CD4-positive, alpha-beta T cell treated with Interleukin-10 for 1 hour (primary cell): ENCODE measurements around the gene ZNF362.

ENCODE experiments used
- DNase-seq: peaks from one replicate; pipeline ENCODE4 v3.0.0-alpha.2; 2020

Gene ZNF362

DNA sequence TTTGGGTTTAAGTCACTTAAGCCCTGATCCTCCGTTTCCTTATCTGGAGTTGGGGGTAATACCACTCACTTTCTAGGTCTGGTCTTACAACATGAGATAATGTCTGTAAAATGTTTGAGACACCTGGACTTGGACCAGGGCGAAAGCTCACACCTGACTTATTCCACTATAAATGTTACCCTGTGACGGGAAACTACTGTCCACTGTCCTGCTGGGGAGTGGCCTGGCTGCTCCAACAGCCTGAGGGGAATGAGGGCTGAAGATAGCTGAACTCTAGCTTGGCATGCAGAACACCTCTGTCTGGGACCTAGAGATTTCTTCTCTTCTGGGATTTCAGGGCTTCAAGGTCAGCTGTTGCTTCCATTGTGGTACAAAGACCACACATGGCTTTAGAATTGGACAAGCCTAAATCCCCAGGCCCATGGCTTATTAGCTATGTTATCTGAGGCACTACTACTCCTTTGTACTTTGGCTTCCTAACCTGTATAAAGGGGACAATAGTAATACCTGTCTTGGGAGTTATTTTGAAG, 74.1 kb downstream of the ZNF362 start:
- DNase-seq, result no peak

DNA sequence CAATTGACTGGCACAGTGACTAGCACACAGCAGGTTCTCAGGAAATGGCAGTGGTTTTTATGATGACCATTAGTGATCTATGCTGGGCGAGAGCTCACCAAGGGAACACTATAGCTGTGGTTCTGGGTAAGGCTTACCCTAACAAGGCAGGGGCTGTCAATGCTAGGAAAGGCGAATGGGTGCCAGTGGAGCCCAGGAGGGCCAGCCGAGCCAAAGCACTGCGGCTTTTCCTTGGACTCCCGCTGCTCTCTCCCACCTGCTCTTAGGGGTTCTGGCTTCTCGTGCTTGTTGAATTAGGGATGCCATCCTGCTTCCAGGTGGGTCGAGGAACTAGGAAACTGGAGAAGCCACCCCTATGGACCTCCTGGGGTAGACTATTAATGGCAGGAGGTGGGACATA, 74.6 kb downstream of the ZNF362 start:
- no peak for DNase-seq

DNA sequence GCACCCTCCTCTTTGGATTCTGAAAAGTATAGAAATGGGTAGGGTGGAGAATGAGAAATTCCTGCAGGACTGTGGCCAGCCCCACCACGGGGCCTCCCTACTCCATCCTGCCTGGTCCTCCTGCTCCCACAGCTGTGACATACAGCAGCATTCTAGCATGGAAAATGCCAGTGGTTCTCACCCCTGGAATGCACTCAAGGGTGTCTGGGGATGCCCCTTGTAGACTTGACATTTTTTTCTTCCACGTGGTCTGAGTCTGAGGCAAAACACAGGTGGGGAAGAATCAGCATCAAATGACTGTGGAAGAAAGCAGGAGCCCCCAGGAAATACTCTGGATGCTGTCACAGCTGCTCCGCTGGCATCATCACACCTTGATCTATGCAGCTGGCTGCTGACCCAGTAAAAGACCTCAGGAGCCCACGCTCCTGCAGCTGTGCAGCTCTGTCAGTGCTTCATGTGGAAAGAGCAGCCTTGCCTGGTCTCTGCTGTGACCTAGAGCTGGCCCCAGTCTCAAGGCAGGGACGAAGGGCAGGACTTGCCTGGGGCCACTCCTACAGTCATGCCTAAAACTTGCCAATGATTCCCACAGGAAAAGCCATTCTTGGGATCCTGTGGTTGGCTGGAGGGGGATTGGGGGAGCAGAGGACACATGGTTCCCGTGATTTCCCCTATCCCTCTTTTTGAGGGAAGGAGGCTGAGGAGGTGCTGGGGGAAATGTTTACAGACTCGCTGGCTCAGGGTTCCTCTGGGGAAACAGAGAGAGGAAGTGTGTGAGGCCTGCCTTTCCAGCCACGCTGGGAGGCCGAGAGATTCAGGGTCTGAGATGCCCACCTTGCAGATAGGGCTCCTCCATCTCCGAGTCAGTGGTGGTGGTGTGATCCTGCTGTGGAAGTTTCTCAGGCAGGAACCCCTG, 75.4 kb downstream of the ZNF362 start:
- no peak for DNase-seq

DNA sequence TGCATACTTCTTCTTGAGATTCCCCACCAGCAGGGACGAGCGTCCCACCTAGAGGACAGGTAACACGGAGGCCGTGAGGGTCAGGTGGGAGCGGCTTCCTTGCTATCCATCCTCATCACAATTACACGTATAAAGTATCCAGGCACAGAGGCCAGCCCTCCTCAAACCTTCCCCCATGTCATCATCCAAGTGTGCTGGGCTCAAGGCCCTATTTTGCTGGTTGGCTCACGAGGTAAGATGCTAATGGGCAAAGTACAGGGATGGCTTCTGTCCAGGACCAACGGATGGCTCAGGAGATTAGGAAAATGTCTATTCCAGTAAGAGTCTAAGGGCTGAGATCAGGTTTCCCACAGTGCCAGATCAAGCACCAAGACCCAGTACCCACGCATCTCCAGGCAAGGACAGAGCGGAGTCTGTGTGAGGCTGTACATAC, 76.1 kb downstream of the ZNF362 start:
- no peak for DNase-seq

DNA sequence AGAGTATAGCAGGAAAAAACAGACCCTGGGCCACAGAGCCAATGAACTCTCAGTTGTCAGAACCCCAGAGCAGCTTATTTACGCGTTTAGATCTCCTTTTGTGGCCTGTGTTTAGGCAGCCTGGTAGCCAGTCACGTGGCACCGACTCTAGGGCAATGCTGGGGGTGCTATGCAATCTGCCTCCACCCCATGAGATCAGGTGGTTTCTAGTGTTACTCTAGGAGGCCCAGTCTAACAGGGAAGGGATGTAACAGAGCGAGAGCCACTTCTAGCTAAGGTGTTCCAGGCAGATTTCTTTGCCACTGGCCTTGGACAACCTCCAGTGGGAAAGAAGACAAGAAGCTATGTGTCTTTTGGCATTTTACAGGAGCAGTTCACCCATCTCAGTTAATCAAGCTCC, 76.6 kb downstream of the ZNF362 start:
- no peak for DNase-seq

DNA sequence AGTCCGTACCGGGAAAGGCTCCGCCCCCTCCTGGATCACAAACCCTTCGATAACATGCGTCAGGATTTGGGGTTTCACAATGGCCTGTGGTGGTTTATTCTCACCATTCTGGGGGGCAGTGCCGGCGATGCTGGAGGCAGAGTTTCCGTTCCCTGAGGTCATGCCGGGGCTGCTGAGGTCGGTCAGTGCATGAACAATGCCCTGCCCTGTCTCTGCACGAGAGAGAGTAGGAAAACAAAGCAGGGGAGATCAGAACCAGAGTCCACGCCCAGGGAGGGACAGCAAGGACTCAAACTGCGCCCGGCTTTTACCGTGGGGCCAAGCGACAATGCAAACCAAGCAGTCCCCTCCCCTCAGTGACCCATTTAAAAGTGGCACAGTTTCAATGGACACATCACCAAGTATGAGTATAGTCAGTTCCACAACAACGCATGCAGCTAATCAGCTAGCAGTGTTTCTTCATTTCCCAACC, 77.8 kb downstream of the ZNF362 start:
- DNase-seq, result no peak

DNA sequence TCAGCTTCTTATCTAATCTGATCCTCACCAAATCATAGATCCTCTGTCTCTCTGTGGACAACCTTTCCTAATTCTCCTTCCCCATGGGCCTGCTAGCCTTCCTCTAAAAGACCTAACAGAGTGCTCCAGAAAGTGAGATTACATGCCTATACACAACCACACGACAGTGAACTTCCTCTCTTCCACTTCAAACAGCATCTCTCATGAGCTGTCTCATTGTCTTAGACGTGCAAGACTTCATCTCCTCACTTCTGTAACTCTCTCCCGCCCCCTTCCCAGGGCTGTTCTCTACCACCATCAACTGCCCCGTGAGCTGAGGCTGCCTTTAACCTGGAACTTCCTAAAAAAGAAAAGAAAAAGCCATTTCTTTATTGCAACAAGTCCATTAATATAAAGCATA, 78.7 kb downstream of the ZNF362 start:
- no peak for DNase-seq

DNA sequence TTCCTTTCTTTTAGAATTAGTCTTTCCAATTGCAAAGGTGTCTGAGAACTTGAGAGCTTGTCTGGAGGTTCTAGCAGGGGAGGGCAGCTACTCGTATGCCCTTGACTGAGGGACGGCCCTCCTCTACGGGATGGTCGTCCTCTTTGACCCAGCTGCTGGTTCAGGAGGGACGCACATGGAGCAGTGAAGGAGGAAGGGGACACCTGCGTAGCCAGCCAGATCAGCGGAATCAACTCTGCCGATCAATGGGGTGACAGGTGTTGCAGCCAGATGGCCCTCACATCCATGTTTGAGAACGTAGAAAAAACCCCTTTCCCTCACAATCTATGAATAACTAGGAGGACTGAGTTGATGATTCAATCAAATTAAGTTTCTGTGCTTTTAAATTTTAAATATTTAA, 80.3 kb downstream of the ZNF362 start:
- DNase-seq, result no peak

DNA sequence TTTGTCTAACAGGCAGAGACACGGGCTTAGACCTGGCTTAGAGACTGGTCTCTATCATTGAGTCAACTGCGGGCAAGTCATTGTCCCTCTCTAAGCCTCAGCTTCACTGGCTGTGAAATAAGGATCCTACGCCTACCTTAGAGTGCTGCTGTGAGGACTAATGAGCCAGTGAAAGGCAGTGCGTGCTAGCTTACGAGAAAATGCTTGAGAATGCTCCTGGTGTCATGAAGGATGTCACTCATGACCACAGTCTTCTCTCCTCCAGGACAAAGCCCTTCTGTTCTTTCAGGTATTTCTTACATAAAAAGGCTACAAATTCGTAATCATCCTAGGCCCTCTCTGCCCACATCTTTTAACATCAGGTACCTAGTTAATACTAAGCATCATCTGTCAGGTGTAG, 81.1 kb downstream of the ZNF362 start:
- no peak for DNase-seq

DNA sequence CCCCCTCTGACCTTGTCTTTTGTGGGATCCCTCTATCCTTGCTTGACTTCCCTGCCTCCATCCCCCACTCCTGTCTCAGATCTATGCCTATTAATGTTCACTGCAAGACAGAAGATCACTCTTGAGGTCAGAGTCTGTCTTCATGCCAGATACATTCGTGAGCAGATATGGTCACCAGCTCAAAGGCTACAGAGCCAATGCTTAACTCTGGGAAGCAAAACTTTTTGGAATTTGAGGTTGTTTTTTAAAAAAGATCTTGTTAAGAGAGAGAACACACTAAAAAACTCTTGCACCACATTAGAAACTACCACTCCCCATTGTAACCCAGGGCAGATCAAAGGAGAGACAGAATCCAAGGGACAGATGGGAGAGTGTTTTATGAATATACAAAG, 81.8 kb downstream of the ZNF362 start:
- no peak for DNase-seq

DNA sequence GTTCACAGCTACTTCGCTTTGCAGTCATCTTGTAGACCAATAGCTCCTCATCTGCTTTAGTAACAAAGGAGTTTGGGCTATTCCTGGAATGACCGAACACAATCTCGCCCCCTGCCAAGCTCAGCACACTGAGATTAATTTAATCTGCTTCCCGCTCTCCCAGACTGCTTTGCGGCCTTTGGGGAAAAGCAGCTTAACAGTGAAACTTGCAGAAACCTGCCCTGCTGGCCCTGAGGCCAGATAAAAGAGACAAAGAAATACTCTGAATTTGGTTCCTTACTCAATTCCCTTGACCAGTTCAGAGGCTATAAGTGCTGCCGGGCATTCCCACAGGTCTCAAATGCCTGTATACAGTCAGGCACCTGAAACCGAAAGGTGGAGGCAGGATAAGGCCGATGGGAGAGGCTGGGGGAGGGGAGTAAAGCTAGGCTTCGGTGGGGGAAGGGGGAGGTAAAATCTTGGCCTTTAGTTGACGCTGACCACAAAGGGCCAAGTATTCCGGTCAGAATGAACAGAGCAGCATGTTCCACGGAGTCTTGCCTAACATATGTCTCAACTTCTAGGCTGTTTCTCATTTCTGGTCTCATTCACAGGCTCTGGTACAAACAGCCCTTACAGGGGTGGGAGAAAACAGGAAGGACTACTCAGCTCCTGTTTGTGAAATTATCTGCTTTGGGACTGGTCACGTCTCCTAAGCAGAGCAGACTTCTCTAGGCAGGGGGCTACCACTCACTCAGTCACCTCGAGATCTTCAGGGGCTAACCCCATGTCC, 82.3 kb downstream of the ZNF362 start:
- DNase-seq, result no peak

DNA sequence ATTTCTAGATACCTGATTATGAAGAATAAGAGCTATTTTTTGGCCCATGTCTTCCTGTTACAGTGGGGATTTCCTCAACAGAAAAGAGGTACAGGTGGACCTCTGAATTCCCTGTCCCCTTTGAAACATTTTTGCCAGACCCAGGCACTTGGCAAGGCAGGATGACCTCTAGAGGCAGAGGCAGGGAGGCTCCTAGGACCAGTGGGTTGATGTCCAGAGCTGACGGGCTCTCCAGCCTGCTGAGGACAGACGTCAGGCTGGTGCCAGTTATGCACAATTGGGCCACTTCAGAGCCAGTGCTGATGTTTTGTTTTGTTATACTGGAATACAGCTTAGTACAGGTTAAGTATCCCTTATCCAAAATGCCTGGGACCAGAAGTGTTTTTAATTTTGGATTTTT, 83.1 kb downstream of the ZNF362 start:
- no peak for DNase-seq

DNA sequence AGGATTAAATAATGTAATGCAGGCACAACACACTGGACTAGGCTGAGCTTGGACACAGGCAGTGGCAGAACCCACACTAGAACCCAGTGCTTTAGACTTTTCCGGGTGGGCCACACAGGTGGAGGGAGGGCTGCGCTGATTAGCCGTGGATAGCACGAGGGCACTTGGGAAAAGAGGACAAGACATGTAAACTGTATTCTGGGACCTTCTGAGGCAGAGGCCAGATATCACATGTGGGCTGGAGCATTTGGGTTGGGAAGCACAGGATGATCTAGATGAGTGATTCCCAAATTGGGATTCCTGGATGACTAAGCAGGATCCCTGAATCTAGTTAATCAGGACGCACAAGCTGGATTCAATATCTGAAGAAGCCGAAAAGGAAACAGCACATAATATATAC, 84.9 kb downstream of the ZNF362 start:
- DNase-seq, result no peak

DNA sequence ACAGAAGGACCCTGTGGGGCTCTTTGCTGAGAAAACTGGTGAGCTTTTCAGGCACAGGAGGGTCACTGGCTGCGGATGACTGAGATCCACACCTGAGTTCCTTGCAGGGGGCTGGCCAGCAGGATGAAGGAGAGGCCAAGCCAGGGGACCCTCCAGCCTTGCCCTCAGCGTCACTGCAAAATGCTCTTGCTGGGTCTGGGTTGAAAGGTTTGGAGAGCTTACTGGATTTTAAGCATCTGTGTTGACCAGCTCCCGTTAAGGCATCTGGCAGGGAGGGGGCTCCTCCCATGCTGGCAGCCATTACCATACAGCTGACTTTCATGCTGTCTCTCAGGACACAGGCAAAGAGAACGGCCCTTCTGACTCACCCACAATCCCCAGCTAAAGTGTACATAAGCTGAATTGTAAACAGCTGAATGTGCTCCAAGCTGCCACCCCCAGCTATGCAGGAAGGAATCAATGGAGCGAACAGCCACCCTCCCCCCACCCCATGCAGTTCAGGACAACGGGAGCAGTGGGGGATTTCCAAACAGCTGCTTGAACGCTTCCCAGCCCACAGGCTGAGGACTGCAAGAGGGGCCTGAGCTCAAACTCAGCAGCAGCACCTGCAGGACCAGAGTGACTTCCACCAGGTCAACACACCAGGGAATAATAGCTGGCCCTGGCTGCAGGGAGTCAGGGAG, 85.9 kb downstream of the ZNF362 start:
- no peak for DNase-seq

DNA sequence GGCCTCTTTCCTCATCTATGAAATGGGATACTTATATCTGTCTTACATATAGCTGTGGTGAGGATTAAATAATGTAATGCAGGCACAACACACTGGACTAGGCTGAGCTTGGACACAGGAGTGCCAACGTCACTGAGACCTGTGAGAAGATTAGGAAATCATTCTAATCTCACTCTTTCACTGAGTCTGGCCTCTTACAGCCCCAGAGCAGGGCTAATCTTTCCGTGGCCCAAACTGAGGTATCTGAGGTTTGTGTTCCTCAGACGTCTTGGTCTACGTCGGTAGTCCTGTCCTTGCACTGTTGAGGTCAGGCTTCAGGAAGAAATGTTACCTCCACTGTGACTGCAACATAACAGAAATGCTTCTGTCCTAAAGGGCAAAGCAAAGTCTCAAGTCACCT, 87.2 kb downstream of the ZNF362 start:
- DNase-seq, result no peak

DNA sequence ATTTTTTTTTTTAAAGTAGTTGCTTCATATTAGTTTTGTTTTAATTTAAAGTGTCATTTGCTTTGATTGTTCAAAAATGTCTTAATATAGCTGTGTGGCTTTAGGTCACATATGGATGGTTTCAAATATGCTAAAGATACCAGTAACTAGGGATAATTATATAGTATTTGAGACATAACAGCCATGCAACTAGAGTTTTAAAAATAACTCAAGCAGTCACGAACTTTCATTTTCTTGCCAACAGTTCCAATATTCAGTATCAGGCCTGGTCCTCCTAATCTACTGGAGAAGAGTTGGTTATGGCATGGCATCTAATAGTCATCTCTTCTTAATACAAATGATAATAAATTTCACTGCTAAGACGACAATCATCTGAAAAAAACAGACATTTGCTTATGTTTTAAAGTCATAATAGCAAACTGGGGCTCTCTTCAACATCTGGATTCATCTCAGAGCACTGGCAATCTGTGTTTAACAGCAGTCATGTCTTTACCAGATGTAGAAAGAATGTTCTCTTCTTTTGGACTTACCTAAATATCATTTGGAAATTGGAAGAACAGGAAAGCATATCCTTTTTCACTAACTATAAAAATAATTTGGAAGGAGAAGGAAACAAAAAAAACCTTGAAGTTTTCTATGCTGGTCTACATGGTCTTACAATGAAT, 88.7 kb downstream of the ZNF362 start:
- DNase-seq, result no peak

DNA sequence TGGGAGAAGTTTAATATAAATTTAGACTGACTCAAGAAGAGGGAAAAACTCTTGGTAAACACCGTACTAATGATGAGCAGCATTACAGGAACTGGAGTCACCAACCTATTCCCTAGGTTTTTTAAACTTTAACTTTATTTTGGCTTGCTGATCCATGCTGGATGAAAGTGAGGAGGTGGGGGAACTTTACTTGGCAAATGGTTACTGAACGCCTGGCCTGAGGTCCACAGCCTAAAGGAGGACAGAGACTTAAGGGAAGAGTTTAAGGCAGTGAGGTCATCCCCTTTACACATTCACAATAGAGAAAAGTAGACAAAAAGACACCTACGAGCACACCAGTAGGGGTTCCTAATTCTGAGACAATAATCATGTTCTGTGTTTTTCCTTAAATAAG, 90.2 kb downstream of the ZNF362 start:
- DNase-seq, result no peak

DNA sequence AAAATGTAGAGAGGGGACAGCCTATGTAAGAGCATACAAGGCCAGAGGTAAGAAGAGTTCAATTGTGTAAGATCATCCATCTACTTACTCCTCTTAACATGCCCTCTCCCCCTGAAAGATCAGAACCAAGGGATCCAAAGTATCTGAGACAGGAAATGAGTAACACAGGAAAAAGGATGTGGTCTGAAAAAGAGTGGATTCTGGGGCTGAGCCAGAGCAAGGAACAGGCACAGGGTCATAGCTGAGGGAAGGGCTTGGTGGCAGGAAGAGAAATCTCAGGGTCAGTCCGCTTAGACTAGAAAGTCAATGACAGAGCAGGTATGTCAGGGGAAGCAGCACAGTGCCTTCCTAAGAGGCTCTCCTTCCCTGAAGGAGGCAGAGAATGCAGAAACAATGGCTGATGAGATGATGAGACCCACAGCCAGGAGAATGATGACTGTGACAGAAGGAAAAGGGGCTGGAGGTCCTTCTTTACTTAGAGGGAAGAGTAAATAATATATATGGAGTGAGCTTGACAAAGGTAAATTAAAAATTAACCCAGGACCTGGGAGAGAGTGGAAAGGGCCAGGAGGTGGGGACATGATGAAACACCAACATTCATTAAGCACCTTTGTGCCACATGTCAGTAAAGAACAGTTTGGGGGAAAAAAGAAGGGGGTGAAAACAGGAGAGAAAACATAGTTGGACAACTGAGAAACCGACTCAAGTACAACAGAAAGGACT, 90.8 kb downstream of the ZNF362 start:
- DNase-seq, result no peak

DNA sequence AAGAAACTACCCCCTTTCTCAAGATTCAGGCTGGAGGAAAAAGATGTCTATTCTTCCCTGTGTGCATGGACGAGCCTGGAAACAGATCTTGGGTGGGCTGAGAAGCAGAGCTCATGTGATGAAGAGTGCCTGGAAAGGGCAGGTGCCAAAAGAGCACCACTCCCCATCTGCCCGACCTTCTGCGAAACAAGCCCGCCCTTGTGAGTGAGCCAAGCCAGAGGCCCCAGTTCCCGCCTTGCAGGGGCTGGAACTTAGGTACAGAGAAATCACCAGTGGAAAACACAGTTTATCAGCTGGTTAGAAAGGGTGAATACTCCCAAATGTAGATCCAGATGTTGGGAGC, 91.3 kb downstream of the ZNF362 start:
- DNase-seq, result no peak

DNA sequence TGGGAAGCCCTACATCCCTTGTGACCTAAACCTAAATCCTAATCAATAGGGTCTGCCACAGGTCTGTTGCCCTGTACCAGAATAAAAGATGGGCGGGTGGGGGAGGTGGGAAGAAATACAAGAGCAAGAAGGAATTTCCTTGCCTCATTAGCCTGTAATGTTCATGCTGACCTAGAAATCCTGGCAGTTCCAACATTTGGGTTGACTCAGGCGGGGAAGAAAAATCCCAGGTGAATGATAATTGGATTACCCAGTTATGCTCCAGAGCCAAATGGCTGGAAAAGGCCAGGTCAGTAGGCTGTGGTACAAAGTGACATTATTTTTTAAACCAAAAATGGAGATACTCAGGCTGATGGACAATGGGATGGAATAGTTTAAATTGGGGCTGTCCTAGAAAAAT, 91.9 kb downstream of the ZNF362 start:
- no peak for DNase-seq

DNA sequence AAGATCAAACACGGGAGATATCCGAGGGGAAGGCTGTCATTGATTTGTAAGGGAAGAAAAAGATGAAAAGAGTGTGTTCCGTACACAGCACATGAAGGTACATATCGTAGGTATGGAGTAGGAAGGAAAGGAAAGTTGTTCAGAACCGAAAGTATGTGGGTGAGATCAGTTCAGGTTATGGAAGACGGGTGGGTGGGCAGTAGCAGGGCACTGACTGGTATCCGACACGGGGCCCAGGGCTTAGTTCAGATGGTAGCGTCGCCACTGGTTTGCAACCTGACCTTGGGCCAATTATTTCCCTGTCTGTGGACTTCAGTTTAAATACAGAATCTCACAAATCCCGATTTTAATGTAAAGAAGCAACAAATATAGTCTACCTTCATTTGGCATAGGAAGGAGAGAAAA, 92.4 kb downstream of the ZNF362 start:
- DNase-seq, result peak; percentile 13

DNA sequence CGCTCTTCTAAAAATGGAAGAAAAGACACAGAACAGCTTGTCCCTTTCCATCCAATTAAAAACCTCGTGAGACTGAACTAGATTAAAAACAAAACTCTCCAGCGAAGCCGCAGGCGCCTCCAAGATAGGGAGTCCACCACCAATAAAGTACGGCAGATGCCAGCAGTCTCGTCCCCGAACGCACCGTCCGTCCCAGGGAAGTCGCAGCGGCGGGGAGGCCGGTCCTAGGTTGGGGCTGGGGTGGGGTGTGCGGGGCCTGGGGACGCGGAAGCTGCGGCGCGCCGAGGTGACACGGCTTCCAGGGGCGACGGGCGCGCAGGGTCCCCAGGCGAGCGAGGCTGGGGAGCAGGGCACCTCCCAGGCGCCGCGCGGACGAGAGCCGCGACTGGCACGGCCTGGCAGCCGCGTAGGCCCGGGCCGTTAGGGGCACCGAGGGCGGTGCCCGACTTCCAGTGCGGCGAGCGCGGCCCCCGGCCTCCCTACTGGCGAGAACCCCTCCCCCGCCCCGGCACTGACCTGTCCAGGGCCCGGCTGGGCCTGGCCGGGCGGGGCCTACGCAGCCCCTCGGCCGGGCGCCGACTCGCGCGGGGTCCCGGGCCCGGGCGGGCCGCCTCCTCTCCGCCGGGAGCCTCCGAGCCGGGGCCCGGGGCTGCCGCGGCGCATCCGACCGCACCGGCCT, 92.9 kb downstream of the ZNF362 start:
- DNase-seq, result peak; percentile 46
